Measurements from ENCODE around the gene USP48. TPM values are rescaled to one million over a fixed set of nuclear protein-coding genes. Genes with fewer than 3 reads are reported as not detected.

Gene USP48
- total and polyA plus RNA-seq, 10 of the 15 experiments (the other 5 are each of a cell fraction or from before 2014, with no cell fraction given), result 21.2 to 115 (median 75.5) TPM

- TF ChIP-seq ATF2 (IDR thresholded peaks at IDR 0.05; ENCODE audit: low read length), result peak; percentile 92
- TF ChIP-seq FOXK2 (IDR thresholded peaks at IDR 0.05), result no peak
- TF ChIP-seq ZNF274 (IDR thresholded peaks at IDR 0.05; ENCODE audit: insufficient read depth, insufficient read length), result no peak
- no peak for TF ChIP-seq NR2C2 (IDR thresholded peaks at IDR 0.05; ENCODE audit: borderline replicate concordance, control insufficient read depth, insufficient read length, low read depth)
- TF ChIP-seq SREBF2 (IDR thresholded peaks at IDR 0.05; ENCODE audit: low read length), result no peak
- no peak for TF ChIP-seq ZBTB4 (CRISPR knock-in tag; IDR thresholded peaks at IDR 0.05)
- peak; percentile 94 for TF ChIP-seq ATF7 (IDR thresholded peaks at IDR 0.05; ENCODE audit: low read depth)
- TF ChIP-seq RFX5 (IDR thresholded peaks at IDR 0.05; ENCODE audit: low read depth, low read length), result no peak
- no peak for TF ChIP-seq ZNF622 (IDR thresholded peaks at IDR 0.05)
Measured at GRCh38 chr1:21779613-21780521, 3.1 kb downstream of the USP48 start (continued).

Data from GM12878 (cell line).